GM12878 (cell line): ENCODE results near the gene SPR. TPM values are rescaled to one million over a fixed set of nuclear protein-coding genes. Genes with fewer than 3 reads are reported as not detected.

ENCODE experiments used
- ATAC-seq: fragments of 200-7000 bp; cut with Tn5 transposase; 3 replicates; pipeline ENCODE4 v1.9.1; 2020; ENCODE audit warnings: mild to moderate bottlenecking, moderate library complexity
- BruUV-seq: library from RNA; stranded (reverse); fragments of 400-500 nt; replicated peaks from 2 replicates; lab custom pipeline; 2021; lab: Mats Ljungman, UMichigan
- CTCF ChIA-PET: fragments of 300-600 bp; sonication (Branson Sonifier 250); formaldehyde crosslinking; extraction: SDS; loops from one replicate; lab custom pipeline; 2021; ENCODE audit warnings: inconsistent platforms; lab: Yijun Ruan, JAX
- POLR2A ChIA-PET: fragments of 350-600 bp; formaldehyde crosslinking; extraction: SDS; loops from one replicate; lab custom pipeline; 2021; ENCODE audit warnings: inconsistent platforms; lab: Charles Lee
- RAD21 ChIA-PET: fragments of 300-600 bp; sonication (Branson Sonifier 250); formaldehyde crosslinking; loops from one replicate; lab custom pipeline; 2023; ENCODE audit warnings: antibody characterized with exemption; ENCODE audit not compliant: unreplicated experiment; lab: Charles Lee
- SMC1A ChIA-PET: fragments of 300-600 bp; sonication (Branson Sonifier 250); formaldehyde crosslinking; loops from one replicate; lab custom pipeline; 2023; ENCODE audit not compliant: unreplicated experiment, uncharacterized antibody; lab: Charles Lee
- DNase-seq: peaks from one replicate; pipeline ENCODE4 v3.0.0-alpha.2; 2011; ENCODE audit warnings: low read depth, low spot score
- FAIRE-seq: peaks from 3 replicates; lab custom pipeline; 2011; peaks lifted over from hg19 to GRCh38; lab: Jason Lieb, UNC
- H2AFZ ChIP-seq: 2 replicates; pipeline ENCODE4 v1.6.0; 2011; ENCODE audit warnings: low read depth, low read length, control low read depth; ENCODE audit not compliant: control insufficient read depth
- H3K27ac ChIP-seq: 2 replicates; pipeline ENCODE4 v1.5.1; 2011; ENCODE audit warnings: control low read depth; ENCODE audit not compliant: control insufficient read depth, insufficient read depth
- H3K27me3 ChIP-seq, 2 experiments: replicated peaks in 1 of 2; 2 replicates each; pipeline versions ENCODE4 v1.6.0 to v1.6.1; 2011; ENCODE audit warnings: low read length in 1 of 2; ENCODE audit not compliant: control insufficient read depth in 2 of 2, insufficient read depth in 2 of 2
- H3K36me3 ChIP-seq, 2 experiments: 2 replicates each; pipeline ENCODE4 v1.5.1; 2011; ENCODE audit warnings: low read length in 1 of 2; ENCODE audit not compliant: control insufficient read depth in 2 of 2, insufficient read depth in 2 of 2
- H3K4me1 ChIP-seq: 2 replicates; pipeline ENCODE4 v1.6.1; 2011; ENCODE audit warnings: mild to moderate bottlenecking, low read length, moderate library complexity, mixed read lengths; ENCODE audit not compliant: control insufficient read depth, insufficient read depth
- H3K4me2 ChIP-seq: 2 replicates; pipeline ENCODE4 v1.6.0; 2011; ENCODE audit warnings: control low read depth; ENCODE audit not compliant: control insufficient read depth, insufficient read depth
- H3K4me3 ChIP-seq: fragments of 200-600 bp; sonication (generic); 2 replicates; pipeline ENCODE4 v1.5.1; 2016
- H3K79me2 ChIP-seq: 2 replicates; pipeline ENCODE4 v1.6.0; 2011; ENCODE audit warnings: low read length; ENCODE audit not compliant: control insufficient read depth, insufficient read depth
- H3K9ac ChIP-seq: 2 replicates; pipeline ENCODE4 v1.8.0; 2011; ENCODE audit warnings: low read length, control low read depth, mixed read lengths; ENCODE audit not compliant: control insufficient read depth, insufficient read depth
- H3K9me3 ChIP-seq: replicated peaks from 3 replicates; pipeline ENCODE4 v1.5.1; 2011; ENCODE audit warnings: mild to moderate bottlenecking, low read length; ENCODE audit not compliant: control insufficient read depth, insufficient read depth
- H4K20me1 ChIP-seq: 2 replicates; pipeline ENCODE4 v1.6.0; 2011; ENCODE audit not compliant: control insufficient read depth, insufficient read depth
- CHD4 ChIP-seq: fragments of 200-600 bp; sonication (generic); IDR thresholded peaks from 2 replicates; pipeline ENCODE4 v1.6.1; 2016; ENCODE audit warnings: mild to moderate bottlenecking
- HDAC6 ChIP-seq: fragments of 200-600 bp; sonication (generic); IDR thresholded peaks from one replicate; pipeline ENCODE4 v1.8.0; 2017; ENCODE audit warnings: antibody characterized with exemption; ENCODE audit not compliant: unreplicated experiment
- SP1 ChIP-seq: IDR thresholded peaks from one replicate; pipeline ENCODE4 v1.6.1; 2011; ENCODE audit warnings: low read depth, low read length
- SUZ12 ChIP-seq: fragments of 200-600 bp; sonication (generic); IDR thresholded peaks from one replicate; pipeline ENCODE4 v1.6.1; 2018; ENCODE audit warnings: antibody characterized with exemption, mild to moderate bottlenecking; ENCODE audit not compliant: unreplicated experiment
- WGBS: methylation state at CpG from one replicate; pipeline ENCODE4 v1.1.6; 2016; ENCODE audit warnings: low lambda C conversion rate; ENCODE audit not compliant: insufficient replicate concordance, insufficient coverage; ENCODE audit errors: missing lambda C conversion rate; 5-methylcytosine and 5-hydroxymethylcytosine counted together
- in situ Hi-C: fragments of 300-500 bp; cut with MboI; formaldehyde crosslinking; loops from 9 replicates; pipeline ENCODE4 v1.14.3; 2018; ENCODE audit warnings: mixed read lengths
- intact Hi-C: fragments of 100-400 bp; cut with micrococcal nuclease; formaldehyde crosslinking; loops from one replicate; pipeline ENCODE4 v1.14.2; 2022; ENCODE audit not compliant: unreplicated experiment
- polyA plus RNA-seq, 11 experiments: library from polyadenylated mRNA; depleted of rRNA in 4 of 11; unstranded in 6 of 11; stranded (reverse) in 5 of 11; fragments of >200 nt; fragmentation: Nextera tagmentation in 4 of 11; fragmentation: Illumina TruSeq in 1 of 11; extraction: Ambion mirVana in 4 of 11; extraction: Trizol in 1 of 11; gene quantifications; 1 replicate in 1 of 11; 2 replicates in 10 of 11; pipeline versions ENCODE4 v1.2.1 to v1.2.3, GENCODE V29; 2011 to 2016; ENCODE audit warnings: inconsistent platforms in 2 of 11, missing spikeins in 2 of 11, low read depth in 1 of 11
- total RNA-seq, 4 experiments: library from RNA; depleted of rRNA in 3 of 4; stranded (reverse); fragments of >200 nt in 3 of 4; fragmentation: Illumina TruSeq in 1 of 4; extraction: Trizol in 1 of 4; gene quantifications; 2 replicates each; pipeline versions ENCODE4 v1.2.1 to v1.2.3, GENCODE V29; 2013 to 2021
- TF ChIP-seq, protein P1 (sequence below): fragments of 450-650 bp; IDR thresholded peaks from 2 replicates; pipeline ENCODE4 v1.6.1; 2018; ENCODE audit warnings: borderline replicate concordance, mild to moderate bottlenecking; ENCODE audit not compliant: partially characterized antibody

The SPR gene
- total and polyA plus RNA-seq, 10 of the 15 experiments (the other 5 are each of a cell fraction or from before 2014, with no cell fraction given): 0.68 to 7.8 (median 2.5) TPM

DNA sequence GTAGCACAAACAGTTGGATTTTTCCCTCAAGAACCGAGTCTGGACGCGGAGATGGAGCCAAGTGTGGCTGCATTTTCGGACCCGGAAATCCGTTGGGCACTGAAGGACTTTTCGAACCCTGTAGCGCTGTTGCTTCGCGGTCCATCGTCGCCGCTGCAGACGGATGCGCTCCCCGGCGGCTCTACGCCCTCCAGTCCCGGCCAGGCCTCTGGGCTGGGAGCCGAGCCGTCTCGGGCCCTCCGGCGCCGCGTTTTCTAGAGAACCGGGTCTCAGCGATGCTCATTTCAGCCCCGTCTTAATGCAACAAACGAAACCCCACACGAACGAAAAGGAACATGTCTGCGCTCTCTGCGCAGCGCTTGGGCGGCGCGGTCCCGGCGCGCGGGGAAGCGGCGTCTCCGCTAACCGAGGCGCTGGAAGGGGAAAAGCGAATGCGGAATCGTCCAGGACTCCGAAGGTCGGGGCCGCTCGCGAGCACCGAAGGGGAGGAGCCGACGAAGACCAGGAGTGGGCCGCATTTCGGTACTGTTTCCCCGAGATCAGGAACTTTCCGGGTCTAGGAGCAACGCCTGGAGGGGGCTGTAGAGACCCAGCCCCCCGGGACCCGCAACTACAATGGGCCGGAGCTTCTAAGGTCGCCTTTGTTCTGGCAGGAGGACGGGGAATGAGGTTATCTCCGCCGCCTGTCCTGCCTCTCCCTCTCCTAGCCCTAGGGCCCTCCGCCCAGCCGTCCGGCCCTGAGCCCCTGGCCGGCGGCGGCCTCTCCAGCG lies 33.3 kb downstream of the SPR start:
- Histone ChIP-seq H3K4me3 (peak overlapping the region; percentile 0; the same call in 1 of the 2 replicates), H3K27me3 (peaks cover 9 to 62% of the 10 kb centered on the region in 2 experiments), H3K27ac (no peak overlapping the region), H3K4me2 (peak overlapping the region; percentile 50; the same call in 1 of the 2 replicates), H4K20me1 (peaks cover 2% of the 10 kb centered on the region; the same call in 1 of the 2 replicates), H3K79me2 (no peaks in the 10 kb centered on the region), H3K9ac (no peak overlapping the region), H3K4me1 (peaks cover 7% of the 10 kb centered on the region), H3K36me3 (no peaks in the 10 kb centered on the region), H3K9me3 (no peaks in the 10 kb centered on the region; the same call in 2 of the 3 replicates)
- intact Hi-C loops: no loop called here
- CTCF ChIA-PET: interaction anchor here (9.4 kb wide), 1 partner anchor 28 kb away, joined by 105 read pairs; no protein-coding TSS in a partner anchor
- POLR2A ChIA-PET: interaction anchor here (0.6 kb wide), 1 partner anchor 26 kb away, joined by 3 read pairs; no protein-coding TSS in a partner anchor
- 13% methylated on average over 61 of the region's 77 CpGs for WGBS
- in situ Hi-C loops: no loop called here
- no TSS peak for BruUV-seq
- no peak for FAIRE-seq
- SMC1A ChIA-PET: interaction anchor here (1.1 kb wide), 1 partner anchor 29 kb away, joined by 3 read pairs; no protein-coding TSS in a partner anchor
- no peak for DNase-seq
- ATAC-seq: no peak
- RAD21 ChIA-PET: no interaction called here
- peak; percentile 57 for TF ChIP-seq HDAC6
- peak; percentile 73 for TF ChIP-seq SUZ12
- peak; percentile 64 for TF ChIP-seq SP1
- no peak for TF ChIP-seq CHD4
- TF ChIP-seq, protein P1, sequence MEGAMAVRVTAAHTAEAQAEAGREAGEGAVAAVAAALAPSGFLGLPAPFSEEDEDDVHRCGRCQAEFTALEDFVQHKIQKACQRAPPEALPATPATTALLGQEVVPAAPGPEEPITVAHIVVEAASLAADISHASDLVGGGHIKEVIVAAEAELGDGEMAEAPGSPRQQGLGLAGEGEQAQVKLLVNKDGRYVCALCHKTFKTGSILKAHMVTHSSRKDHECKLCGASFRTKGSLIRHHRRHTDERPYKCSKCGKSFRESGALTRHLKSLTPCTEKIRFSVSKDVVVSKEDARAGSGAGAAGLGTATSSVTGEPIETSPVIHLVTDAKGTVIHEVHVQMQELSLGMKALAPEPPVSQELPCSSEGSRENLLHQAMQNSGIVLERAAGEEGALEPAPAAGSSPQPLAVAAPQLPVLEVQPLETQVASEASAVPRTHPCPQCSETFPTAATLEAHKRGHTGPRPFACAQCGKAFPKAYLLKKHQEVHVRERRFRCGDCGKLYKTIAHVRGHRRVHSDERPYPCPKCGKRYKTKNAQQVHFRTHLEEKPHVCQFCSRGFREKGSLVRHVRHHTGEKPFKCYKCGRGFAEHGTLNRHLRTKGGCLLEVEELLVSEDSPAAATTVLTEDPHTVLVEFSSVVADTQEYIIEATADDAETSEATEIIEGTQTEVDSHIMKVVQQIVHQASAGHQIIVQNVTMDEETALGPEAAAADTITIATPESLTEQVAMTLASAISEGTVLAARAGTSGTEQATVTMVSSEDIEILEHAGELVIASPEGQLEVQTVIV: no peak
- TF ChIP-seq, all 136 proteins: peak for 3
- no peak overlapping the region; the same call in 1 of the 2 replicates for H2AFZ ChIP-seq
